ENCODE data around the gene FOXM1.
A peak's percentile ranks its signal among the peaks of the same experiment; 100 is the strongest.
"Not testable (repeated sequence)": the region's sequence is repeated elsewhere in the genome, so short reads cannot be mapped to it uniquely, and the experiment has no call there.

FOXM1 gene

DNA sequence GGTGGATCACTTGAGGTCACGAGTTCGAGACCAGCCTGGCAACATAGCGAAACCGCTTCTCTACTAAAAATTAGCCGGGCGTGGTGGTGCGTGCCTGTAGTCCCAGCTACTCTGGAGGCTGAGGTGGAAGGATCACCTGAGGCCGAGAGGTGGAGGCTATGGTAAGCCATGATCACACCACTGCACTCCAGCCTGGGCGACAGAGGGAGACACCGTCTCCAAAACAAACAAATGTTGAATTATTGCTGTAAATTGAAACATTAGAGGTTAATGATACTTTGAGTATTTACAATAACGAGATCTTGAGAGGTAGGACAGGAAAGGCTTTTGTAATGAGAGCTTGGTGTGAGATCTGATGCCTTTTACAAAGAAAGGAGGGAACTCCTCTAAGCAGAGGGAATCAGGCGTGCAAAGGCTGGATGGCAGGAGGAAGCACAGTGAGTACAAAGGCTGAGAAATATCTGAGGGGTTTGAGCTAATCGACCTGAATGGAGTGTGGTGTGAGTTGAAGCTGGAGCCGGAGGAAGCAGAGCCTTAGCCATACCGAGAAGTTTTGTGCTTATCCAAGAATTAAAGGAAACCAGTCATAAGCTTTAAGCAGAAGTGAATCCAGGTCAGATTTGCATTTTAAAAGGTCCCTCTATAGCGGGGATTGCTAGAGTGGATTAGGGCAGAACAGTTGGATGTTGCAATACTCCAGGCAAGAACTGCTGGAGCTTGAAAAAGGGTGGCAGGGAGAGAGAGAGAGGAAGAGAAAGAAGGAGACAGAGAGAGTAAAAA is 1.2 kb upstream of the FOXM1 start:
- peak; percentile 84 to 86 for DNase-seq

DNA sequence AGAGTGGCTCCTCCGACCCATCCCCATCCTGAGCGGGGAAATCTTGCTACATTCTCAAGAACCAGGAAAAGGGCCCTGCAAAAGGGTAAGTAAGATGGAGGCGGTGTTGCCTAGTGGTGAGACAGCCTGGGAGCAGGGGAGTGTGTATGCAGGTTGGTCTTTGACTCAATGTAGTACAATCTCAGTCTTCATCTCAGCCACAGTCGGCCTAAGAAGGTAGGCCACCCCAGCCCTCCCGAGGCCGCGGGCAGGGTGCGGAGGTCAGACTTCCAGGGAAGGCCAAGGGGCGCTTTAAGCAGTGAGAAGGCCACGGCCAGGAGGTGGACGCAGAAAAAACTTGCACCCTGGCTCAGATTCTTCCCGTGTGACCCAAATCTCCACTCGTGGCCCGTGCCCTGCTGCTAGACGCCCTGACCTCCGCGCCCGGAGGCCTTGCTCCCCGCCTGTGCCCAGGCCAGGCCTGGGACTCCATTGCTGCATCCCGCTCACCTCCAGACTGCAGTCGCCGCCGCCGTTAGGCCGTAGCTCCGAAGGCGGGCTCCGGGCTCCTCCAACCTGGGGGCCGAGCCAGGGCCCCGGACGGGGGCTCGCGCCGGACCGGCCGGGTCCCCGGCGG is 435 bp downstream of the FOXM1 start:
- peak; percentile 6 to 42 for DNase-seq

DNA sequence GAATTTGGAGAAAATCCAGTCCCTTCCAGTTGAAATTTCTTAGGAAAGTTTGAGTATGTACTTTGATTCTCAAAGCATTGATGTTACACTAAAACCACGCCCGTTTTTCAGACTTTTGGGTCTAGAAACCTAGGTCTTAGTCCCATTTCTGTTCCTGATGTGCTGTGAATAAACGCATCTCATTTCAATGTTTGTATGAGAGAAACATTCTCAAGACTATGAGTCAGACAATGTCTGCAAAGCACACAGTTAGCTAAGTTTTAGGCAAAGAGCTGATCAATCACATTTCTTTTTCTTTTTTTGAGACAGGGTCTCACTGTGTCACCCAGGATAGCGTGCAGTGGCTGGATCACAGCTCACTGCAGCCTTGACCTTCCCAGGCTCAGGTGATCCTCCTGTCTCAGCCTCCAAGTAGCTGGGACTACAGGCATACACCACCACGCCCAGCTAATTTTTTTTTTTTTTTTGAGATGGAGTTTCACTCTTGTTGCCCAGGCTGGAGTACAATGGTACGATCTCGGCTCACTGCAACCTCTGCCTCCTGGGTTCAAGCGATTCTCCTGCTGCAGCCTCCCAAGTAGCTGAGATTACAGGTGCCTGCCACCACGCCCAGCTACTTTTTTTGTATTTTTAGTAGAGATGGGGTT is 7.9 kb downstream of the FOXM1 start:
- DNase-seq, result not testable (repeated sequence)

DNA sequence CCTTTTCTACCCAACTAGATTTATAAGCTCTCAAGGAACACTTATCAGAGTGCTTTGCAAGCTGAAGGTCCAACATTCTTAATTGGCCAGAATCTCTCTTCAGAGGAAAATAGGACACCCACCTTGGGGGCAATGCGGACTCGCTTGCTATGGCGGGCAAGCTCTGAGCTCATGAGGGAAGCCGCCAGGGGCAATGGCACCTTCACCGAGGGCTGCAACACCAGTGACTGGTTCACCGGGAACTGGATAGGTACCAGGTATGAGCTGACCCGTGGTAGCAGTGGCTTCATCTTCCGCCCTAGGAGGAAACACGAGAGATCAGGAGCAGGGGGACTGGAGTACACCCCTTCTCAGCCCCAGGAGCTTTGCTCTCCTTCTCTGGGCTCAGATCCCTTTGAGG is 12.8 kb downstream of the FOXM1 start:
- no peak for DNase-seq

DNA sequence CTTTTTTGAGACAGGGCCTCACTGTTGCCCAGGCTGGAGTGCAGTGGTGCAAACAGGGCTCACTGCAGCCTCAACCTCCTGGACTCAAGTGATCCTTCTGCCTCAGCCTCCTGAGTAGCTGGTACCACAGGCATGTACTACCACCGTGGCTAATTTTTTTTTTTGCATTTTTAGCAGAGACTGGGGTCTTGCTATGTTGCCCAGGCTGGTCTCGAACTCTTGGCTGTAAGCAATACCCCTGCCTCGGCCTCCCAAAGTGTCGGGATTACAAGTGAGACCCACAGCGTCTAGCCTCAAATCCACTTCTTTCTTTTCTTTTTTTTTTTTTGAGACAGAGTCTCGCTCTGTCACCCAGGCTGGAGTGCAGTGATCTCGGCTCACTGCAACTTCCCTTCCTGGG is 13.6 kb downstream of the FOXM1 start:
- not testable (repeated sequence) for DNase-seq

DNA sequence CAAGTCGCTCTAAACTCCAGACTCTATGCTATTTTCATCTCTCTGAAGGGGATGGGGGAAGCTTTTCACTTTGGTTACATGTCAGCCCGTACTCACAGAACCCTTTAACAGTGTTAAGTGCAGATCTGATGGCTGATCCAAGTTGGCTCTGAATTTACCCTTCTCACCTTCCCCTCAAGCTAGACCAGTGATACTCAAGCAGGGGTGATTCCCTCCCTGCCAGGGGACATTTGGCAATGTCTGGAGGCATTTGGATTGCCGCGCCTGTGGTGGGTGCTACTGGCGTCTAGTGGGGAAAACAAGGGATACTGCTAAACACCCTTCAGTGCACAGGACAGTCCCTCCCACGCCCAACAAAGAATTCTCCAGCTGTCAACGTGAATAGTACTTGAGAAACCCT is 14.1 kb downstream of the FOXM1 start:
- no peak for DNase-seq

DNA sequence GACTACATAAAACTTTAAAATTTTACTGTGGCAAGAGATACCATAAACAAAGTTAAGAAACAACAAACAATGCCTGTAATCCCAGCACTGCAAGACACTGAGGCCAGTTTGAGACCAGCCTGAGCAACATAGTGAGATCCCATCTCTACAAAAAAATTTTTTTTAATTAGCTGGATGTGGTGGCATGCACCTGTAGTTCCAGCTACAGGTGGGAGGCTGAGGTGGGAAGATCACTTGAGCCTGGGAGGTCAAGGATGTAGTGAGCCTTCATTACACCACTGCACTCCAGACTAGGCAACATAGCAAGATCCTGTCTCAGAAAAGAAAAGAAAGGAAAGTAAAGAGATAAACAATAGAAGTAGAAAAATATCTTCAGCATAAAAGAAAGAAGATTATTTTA is 16.8 kb downstream of the FOXM1 start:
- DNase-seq, result no peak

DNA sequence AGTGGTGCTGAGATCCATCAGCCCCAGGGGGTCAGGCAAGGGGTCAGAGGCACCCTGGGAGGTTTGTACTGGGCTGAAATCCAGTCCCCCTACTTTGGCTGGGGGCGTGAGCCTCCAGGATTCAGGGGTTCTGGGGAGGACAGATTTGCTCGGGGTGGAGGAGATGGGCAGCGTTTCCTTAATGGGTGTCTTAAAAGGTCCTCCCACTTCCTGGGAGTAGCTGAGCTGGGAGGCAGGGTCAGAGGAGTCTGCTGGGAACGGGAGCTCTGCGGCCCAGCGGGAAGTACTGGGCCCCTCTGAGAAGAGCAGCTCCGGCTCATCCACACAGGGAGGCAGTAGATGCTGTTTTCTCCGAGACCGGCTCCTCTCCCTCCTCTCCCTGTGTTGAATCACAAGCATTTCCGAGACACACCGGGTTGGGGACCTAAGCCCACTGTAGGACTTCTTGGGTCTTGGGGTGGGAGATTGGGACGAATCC is 18.0 kb downstream of the FOXM1 start:
- no peak for DNase-seq

DNA sequence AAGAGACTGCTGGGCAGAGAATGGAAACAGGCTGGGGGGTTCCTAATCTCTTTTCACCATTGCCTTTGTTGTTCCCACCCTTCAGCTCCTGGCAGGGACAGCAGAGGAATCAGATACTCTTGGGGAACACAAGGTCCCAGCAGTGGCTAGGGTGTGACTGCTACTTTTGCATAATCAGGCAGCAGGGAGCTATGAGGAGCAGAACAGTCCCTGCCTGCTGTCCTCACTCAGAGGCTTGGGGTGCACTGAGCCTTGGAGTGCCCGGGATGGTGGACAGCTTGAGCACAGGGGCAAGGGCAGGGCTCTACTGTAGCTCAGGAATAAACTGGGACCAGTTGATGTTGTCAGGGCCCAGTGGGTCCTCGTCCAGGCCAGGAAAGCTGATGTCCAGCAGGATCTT is 18.6 kb downstream of the FOXM1 start:
- no peak for DNase-seq

DNA sequence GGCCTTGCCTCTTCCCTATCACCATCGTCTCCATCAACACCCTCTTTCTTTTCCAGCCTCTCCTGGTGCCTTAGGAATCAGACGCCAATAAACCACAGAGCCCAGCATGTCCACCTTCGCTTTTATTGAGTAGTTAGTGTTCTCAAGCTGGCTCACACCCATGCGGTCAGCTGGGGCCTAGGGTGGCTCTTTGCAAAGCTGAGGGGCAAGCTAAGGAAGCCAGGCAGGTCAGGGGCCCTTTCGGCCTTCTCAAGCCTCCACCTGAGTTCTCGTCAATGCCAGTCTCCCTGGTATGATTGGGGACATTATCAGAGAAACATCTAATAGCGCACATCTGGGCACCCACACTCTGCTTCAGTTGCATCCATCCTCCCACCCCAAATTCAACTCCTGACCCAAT is 19.4 kb downstream of the FOXM1 start:
- DNase-seq, result no peak

DNA sequence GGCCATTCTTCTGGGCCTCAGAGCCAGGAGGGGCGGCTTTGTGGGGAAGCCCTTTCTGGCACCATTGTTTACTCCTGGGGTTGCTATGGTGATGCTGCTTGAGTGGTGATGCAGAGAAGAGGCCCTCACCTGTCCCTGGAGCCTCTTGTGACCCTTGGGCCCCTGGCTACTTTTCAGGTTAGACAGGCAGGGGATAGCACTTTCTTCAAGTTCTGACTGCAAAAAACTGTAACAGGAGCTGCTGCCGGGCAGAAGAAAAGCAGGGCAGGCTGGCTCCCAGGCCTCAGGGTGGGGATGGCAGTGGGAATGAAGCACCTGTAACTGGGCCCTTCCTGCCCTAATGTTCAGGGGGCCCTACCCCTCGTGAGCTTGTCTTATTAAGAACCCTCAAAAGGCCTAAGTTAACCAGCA is 19.9 kb downstream of the FOXM1 start, which contains the start of gene TEX52:
TEX52 (minus strand) TSS at position 19 of the 411 bp plus-strand sequence; CDS start at position 6, 13 bp downstream.
- DNase-seq, result no peak

DNA sequence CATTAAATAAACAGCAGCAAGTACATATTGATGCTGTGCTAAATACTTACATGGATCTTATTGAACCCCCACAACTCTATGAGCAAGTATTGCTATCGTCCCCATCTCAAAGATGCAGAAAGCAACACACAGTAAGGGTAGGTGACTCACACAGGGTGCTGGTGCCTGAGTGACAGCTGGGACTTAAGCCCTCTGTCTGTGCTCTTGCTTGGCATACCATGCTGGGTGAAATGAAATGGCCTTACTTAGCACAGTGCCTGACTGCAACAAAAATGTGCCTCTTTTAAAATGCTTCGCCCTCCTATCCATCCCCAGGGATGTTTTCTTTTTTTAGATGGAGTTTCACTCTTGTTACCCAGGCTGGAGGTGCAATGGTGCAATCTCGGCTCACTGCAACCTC is 20.9 kb downstream of the FOXM1 start:
- DNase-seq, result no peak

DNA sequence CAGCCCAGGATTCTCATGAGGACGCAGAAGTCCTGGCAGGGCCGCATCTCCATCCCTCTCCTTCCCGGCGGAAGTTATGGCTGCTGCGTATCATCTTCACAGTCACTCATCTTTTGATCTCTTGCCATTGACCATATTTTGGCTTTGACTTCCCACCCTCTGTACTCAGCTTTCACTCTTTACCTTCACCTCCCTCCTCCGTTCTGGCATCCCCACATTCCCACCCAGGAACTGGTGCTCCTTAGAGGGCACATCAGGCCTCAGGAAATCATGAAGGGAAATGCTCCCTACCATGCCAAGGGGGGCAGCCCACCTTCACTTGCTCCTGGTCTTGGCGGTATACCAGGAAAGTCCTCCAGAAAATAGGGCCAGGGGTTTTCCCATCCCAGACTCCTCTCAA is 21.4 kb downstream of the FOXM1 start:
- DNase-seq, result no peak

DNA sequence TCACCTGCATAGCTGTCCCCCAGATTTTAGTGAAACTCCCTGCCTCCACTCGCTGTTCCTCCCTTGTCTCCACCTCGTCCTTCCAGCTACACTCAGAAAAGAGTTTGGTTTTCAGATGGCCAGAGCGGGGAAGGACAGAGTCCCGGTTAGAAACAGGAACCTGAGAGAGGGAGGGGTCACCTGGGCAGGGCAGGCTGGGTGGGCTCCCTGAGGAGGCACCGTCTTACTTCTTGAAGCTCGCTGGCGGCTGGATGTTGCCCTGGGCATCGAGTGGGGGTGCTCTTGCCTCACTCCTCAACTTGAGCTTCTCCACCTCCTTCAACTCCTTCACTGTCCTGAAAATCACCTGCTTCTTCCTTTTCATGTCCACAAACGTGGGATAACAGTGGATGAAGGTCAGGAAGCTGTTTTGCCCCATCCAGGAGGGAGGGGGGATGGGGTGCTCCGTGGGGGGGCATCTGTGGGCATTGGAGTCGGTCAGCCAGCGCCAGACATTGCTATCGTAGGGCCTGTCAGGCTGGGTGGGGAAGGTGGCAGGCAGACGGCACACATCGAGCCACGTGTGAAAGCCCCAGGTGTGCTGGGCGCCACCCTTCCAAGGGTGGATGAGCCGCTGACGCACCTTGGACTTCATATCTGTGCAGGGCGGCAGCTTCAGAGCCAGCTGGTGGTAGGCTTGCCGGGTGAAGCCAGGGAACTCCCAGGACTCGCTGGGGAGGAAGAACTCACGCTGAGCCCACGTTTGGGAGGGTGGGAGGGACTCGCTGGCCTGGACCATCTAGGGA is 22.1 kb downstream of the FOXM1 start:
- DNase-seq, result no peak

DNA sequence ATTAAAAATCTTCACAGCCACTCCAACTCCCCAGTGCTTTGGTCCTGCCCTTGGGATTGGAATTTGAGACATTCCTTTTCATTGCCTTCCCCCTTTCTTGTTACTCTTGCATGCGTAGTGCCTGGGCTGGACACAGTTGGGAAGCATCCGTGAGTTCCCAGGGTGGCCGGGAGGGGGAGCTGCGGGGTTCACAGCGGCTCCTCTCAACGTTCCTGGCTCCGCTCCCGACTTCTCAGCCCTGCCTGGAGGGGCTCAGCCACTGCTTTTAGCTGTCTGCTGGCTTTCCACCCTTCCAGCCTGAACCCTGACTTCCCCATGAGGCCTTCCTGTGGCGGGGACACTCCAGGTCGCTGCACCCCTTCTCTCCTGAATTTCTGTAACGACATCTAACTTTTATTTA is 23.3 kb downstream of the FOXM1 start:
- DNase-seq, result no peak

DNA sequence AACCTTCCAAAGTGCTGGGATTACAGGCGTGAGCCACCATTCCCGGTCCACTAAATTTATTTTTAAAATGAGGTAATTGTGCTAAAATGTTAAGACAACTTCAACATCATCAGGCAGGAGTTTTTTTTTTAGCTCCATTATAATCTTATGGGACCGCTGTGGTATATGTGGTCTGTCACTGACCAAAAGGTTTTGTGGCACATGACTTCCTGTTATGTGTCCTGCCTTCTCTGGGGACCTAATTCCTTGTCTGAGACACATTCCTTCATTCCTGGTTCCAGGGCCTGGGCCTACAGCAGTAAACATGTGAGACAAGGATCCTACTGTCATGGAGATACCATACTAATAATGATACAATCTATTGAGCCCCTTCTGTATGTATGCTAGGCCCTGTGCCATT is 25.0 kb downstream of the FOXM1 start:
- no peak for DNase-seq

DNA sequence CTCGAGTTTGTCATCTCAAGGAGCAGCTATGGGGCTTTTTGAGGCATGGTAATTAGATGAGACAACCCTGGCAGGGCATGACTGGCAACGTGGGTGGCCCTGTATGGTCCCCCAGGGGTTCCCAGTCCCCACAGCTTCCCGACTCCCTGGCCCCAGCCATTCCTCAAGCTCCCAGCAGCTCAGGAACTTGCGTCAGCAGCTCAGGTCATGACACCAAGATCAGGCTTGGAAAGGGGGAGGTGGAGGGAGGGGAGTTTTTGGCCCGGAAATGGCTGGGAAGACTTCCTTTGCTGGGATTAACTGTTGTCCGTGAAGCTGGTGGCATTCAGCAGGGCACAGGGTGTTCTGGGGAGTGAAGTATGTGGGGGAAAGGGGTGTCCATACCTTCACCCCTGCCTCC is 31.7 kb downstream of the FOXM1 start:
- no peak for DNase-seq

DNA sequence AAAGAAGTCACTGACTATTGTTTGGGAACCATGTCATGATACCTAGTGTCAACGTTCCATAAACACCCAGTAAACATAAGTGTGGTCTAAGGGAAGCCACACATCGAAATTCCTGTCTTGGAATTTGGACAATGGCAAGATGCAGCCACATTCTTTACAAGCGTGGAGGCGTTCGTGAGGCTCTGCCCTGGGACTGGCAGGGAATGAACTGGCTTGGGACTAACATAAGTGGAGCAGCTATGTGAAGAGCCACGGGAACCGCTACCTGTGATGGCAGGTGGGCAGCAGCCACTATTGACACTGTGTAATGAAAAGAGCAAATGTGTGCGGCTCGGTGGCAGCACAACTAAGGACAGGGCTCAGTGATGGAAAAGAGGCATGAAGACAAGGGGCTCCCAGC is 32.2 kb downstream of the FOXM1 start:
- no peak for DNase-seq

DNA sequence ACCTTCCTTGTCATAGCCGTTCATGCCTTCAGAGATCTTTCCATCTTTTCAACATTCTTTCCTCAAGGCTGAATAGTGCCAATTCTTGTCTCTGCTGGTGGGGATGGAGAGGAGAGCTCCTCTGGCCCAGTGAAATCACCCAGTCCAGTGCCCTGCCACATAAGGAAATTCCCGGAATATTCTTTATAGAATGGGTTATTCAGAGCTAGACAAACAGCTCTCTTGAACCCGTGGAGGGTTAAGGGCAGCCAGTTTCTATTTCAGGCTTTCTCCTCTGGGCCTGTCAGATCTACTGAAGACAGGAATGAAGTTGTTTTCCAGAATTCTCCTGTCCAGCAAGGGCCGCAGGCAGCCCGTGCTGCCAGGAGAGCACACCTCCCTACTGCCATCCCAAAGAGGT is 34.0 kb downstream of the FOXM1 start:
- no peak for DNase-seq

DNA sequence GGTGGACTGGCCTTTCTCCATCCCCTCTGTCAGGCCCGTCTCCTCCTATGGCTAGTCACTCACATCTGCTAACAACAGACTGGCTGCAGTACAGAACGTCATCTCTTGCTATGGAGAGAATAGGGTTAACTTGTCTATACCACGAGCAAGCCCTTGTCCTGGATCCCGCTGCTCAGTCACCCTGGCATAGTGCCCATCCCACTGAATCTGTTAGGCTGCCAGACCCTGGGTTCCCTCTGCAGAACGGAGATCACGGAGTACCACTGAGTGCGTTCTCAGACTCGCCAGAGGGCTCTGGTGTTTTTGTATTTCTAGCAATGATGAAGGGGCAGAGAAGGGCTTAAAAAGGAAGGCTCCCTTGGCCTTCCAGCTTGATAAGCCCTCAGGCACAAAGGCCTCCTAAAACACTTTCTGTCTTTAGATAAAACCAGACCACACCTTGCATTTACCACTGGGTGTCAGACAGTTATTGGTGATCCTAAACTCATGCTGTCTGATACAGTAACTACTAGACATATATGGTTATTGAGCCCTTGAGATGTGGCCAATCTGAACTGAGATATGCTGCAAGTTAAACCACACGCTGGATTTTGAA is 35.8 kb downstream of the FOXM1 start:
- DNase-seq, result no peak

DNA sequence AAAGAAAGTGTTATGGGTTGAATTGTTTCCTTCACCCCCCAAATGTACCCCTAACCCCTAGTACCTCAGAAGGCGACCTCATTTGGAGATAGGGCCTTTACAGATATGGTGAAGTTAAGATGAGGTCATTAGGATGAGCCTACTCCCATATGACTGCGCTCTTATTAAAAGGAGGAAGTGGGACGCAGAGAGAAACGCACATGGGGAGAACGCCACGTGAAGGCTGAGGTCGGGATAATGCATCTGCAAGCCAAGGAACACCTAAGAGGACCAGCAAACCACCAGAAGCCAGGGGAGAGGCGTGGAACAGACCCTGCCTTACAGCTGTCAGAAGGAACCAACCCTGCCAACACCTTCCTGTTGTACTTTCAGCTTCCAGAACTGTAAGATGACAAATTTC is 40.4 kb downstream of the FOXM1 start:
- no peak for DNase-seq

DNA sequence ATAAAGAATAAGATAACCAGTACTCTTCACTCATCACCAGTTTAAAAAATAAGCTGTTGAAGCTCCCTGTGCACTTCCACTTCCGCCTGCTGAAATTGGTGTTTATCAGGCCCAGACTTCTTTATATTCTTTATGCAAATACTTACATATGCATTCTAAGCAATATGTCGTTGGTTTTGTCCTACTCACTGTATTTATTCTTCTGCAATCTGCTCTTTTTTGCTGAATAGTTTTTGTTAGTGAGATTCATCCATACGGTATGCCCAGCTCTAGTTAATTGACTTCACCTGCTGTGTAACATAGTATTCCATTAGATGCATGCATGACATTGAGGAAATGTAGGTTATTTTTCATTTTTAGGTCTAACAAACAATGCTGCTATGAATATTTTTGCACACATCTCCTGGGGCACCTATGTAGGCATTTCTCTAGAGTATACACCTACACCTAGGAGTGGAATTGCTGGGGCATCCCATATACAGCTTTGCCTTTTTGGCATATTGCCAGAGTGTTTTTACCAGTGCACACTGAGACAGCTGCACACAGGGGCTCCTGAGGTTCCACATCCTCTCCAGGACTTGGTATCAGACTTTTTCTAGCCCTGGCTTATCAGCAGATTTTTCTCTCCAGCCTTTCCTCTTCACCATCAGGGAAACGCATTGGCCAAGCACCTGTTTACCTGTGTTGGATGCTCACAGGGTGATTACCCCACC is 41.1 kb downstream of the FOXM1 start:
- DNase-seq, result no peak
